H1 (cell line): ENCODE measurements around the gene RAPGEF6. TPM values are rescaled to one million over a fixed set of nuclear protein-coding genes. Genes with fewer than 3 reads are reported as not detected.

Experiments
- ATF2 ChIP-seq: IDR thresholded peaks from 2 replicates; pipeline ENCODE4 v1.6.1; 2012; ENCODE audit warnings: low read length, inconsistent platforms
- CHD2 ChIP-seq: IDR thresholded peaks from 2 replicates; pipeline ENCODE4 v1.6.1; 2012; ENCODE audit warnings: low read length, improper control_type of control experiment
- SIRT6 ChIP-seq: IDR thresholded peaks from one replicate; pipeline ENCODE4 v1.7.1; 2012; ENCODE audit warnings: low read length, inconsistent platforms
- ZNF274 ChIP-seq: IDR thresholded peaks from 2 replicates; pipeline ENCODE4 v1.7.0; 2012; ENCODE audit warnings: low read length, borderline replicate concordance; ENCODE audit errors: extremely low read depth
- polyA plus RNA-seq, 7 experiments: library from polyadenylated mRNA; depleted of rRNA in 3 of 7; stranded (reverse) in 5 of 7; unstranded in 2 of 7; fragments of >200 nt in 5 of 7; fragments of 200-250 nt in 2 of 7; gene quantifications; 1 replicate in 5 of 7; 2 replicates in 1 of 7; 4 replicates in 1 of 7; pipeline versions ENCODE4 v1.2.1 to v1.2.3, GENCODE V29; 2011 to 2013; ENCODE audit warnings: missing spikeins in 2 of 7, mixed read lengths in 2 of 7
- total RNA-seq: library from RNA; stranded (reverse); fragmentation: NEBNext Ultra II Directional; extraction: Animal tissue kit (Norgen Biotek cat#: 25700); gene quantifications from 2 replicates; pipeline ENCODE4 v1.2.1, GENCODE V29; 2021

RAPGEF6 gene
- total and polyA plus RNA-seq, 2 of the 8 experiments (the other 6 are each of a cell fraction or from before 2014, with no cell fraction given), result 4.8 to 20.0 TPM

DNA sequence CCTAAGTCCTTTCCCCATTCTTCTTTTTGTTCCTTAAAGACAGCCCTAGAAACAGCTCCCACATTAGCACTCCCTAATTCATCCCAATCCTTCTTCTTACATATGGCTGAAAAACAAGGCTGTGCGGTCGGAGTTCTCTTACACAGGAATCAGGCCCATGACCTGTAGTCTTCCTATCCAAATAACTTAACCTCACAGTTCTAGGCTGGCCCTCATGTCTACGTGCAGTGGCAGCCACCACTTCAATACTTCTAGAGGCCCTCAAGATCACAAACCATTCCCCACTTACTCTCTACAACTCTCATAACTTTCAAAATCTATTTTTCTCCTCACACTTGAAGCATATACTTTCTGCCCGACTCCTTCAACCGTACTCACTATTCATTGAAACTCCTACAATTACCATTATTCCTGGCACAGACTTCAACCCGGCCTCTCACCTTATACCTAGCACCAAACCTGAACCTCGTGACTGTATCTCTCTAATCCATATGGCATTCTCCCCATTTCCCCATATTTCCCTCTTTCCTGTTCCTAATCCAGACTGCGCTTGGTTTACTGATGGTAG is 59.3 kb downstream of the RAPGEF6 start (continued):
- TF ChIP-seq ATF2 (no peak), SIRT6 (no peak), ZNF274 (no peak), CHD2 (no peak)
